Mesodermal cell (in vitro differentiated cells): ENCODE measurements around the gene MFSD11.

Experiments used
- H3K27ac ChIP-seq: 2 replicates; pipeline ENCODE4 v1.7.0; 2013; ENCODE audit warnings: mild to moderate bottlenecking, low read depth, low read length, moderate library complexity; ENCODE audit not compliant: severe bottlenecking
- H3K36me3 ChIP-seq: 2 replicates; pipeline ENCODE4 v1.7.1; 2013; ENCODE audit warnings: mild to moderate bottlenecking, low read length, moderate library complexity; ENCODE audit not compliant: control insufficient read depth, insufficient read depth
- H3K4me1 ChIP-seq: one replicate; pipeline ENCODE4 v1.7.1; 2013; ENCODE audit warnings: mild to moderate bottlenecking, low read length; ENCODE audit not compliant: insufficient read depth, control insufficient read depth, poor library complexity, severe bottlenecking
- H3K4me3 ChIP-seq: 2 replicates; pipeline ENCODE4 v1.7.0; 2013; ENCODE audit warnings: low read length, control low read depth, mild to moderate bottlenecking; ENCODE audit not compliant: insufficient read depth, poor library complexity, severe bottlenecking; ENCODE audit errors: extremely low read depth
- H3K9me3 ChIP-seq: 2 replicates; pipeline ENCODE4 v1.7.1; 2013; ENCODE audit warnings: mild to moderate bottlenecking, low read length, moderate library complexity; ENCODE audit not compliant: control insufficient read depth
- WGBS, 2 experiments: methylation state at CpG; one replicate each; pipeline ENCODE4 v1.1.5; 2013; ENCODE audit warnings: missing lambda C conversion rate in 2 of 2; ENCODE audit not compliant: insufficient coverage in 2 of 2; 5-methylcytosine and 5-hydroxymethylcytosine counted together

The MFSD11 gene

DNA sequence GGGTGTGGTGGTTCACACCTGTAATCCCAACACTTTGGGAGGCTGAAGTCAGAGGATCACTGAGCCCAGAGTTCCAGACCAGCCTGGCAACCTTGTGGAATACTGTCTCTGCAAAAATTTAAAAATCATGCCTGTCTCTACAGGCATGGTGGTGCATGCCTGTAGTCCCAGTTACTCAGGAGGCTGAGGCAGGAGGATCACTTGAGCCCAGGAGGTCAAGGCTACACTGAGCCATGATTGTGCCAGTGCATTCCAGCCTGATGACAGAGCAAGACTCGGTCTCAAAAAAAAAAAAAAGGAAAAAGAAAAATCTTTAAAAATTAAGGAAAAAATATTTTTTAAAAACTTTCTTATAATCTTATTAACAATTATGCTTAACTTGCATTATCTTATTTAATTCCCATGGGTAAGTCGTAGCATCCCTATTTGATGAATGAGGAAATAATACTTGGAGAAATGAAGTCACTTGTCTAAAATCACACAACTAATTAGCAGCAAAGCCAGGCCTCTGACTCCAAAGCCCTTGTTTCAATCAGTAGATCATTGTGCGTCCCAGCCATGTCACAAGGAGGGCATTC lies 13.6 kb downstream of the MFSD11 start:
- Histone ChIP-seq H3K4me1 (peaks cover 6% of the 10 kb centered on the region), H3K36me3 (peaks cover 60% of the 10 kb centered on the region), H3K27ac (no peak overlapping the region), H3K4me3 (no peak overlapping the region), H3K9me3 (peaks cover 2% of the 10 kb centered on the region)
- no CpG with 5 or more reads among the region's 3 CpGs for WGBS, 2 experiments

DNA sequence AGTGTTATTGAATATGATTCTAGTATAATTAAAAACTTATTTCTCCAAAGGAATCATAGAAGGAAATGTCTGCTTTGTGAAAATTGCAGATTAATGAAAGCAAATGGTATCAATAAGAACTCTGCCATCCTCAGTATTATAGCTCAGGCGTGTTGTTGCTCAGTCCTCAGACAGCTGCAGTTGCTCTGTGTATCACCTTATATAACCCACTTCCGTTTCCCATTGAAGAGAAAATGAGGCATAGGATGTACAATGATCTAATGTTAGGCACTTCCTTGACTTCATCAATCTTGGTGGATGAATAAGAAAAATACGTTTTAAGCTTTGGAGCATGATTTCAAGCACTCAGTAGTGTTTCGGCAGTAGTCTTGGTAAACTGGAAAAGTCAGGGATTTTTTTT lies 14.1 kb downstream of the MFSD11 start:
- WGBS, 2 experiments = 85 to 89% methylated on average over 2 of the region's 4 CpGs
- peaks cover 60% of the 10 kb centered on the region for H3K36me3 ChIP-seq
- H3K4me1 ChIP-seq = peaks cover 6% of the 10 kb centered on the region
- no peak overlapping the region for H3K27ac ChIP-seq
- no peaks in the 10 kb centered on the region for H3K9me3 ChIP-seq
- no peak overlapping the region for H3K4me3 ChIP-seq

DNA sequence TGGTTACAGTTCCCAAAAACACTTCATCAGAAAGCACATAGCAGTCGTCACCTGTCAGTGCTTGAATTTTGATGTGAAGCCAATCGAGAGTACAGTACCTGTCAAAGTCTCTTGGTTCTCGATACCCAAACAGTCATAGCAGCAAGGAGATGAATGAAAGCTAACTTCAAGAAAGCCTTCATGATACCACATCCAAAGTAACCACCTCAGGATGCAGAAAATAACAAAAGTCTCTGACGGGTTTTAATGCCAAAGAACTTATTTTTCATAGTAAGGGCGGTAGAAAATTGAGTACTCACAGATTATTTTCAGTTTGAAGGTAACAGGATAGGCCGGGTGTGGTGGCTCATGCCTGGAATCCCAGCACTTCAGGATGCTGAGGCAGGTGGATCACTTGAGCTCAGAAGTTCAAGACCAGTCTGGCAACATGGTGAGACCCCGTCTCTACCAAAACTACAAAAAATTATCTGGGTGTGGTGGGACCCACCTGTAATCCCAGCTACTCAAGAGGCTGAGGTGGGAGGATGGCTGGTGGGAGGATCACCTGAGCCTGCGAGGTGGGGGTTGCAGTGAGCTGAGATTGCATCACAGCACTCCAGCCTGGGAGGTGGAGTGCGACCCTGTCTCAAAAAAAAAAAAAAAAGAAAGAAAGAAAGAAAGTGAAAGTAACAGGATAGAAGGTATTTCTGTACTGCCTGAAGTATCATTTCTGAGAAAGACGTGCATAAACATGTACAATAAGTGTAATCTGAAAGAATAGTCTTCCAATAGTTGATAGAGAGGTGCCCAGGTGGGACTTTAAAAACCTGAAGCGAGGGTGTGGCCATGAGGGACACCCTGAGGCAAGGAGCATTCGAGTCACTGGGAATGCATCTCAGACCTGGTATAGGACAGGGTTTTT lies 15.4 kb downstream of the MFSD11 start:
- Histone ChIP-seq H3K9me3 (no peaks in the 10 kb centered on the region), H3K4me3 (no peak overlapping the region), H3K27ac (no peak overlapping the region), H3K4me1 (no peaks in the 10 kb centered on the region), H3K36me3 (peaks cover 63% of the 10 kb centered on the region)
- WGBS, 2 experiments = 90 to 96% methylated on average over 9 to 10 of the region's 12 CpGs

DNA sequence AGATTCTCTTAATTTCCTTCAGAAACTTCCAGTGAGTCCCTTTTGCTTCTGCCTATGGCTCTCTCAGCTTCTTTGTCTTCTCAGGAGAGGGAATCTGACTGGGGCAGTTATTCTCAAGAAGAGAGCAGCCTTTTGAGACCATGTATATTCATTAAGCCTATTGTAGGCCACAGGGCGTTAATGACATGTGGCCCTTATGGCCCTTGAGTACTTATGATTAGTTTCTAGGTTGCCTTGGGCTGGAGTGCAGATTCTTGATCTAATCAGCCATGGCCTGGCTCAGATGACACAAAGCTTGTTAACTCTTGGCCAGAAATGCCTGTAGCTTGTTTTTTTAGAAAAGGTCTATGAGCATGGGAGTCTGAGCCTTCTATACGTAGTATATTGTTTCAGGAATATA lies 17.4 kb downstream of the MFSD11 start:
- H3K4me1 ChIP-seq = no peaks in the 10 kb centered on the region
- peaks cover 67% of the 10 kb centered on the region for H3K36me3 ChIP-seq
- no peak overlapping the region for H3K4me3 ChIP-seq
- WGBS, 2 experiments = 92 to 100% methylated on average over 1 of the region's 2 CpGs
- H3K9me3 ChIP-seq = no peaks in the 10 kb centered on the region
- no peak overlapping the region for H3K27ac ChIP-seq

DNA sequence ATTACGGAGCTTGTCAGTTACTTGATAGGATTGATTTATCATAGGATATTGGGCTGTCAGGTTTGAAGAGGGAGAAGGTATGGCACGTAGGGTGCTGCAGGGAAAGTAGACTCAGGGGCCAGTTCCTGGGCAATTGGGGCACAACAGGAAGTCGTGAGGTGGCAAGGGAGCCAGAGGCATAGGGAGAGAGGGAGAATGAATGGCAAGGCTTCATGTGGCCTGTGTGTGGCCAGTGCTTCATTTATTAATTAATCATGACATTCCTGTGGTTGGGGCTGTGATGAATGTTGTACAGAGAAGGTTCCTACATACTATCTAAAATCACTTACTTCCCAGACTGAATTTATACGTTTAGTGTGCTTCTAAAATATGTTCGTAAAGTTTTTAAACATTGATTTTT lies 19.3 kb downstream of the MFSD11 start:
- WGBS, 2 experiments = 93 to 98% methylated on average over 3 of the region's 5 CpGs

DNA sequence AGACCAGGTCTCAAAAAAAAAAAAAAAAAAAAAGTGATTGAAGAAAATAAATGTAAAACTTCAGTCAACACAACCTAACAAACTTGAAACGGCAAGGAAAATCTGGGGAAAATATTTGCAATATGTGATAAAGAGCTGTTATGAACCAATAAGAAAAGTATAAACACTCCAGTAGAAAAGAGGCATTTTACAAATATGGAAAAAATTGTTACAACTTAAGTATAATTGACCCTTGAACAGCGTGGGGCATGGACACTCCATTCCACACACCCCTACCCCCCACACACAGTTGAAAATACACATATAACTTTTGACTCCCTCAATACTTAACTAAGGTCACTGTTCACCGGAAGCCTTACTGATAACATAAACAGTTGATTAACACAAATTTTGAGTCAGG lies 20.7 kb downstream of the MFSD11 start:
- WGBS, 2 experiments = 100% methylated on average over 1 of the region's 3 CpGs
- no peak overlapping the region for H3K27ac ChIP-seq

More for the DNA sequence above, 19.3 kb downstream of the MFSD11 start:
- H3K9me3 ChIP-seq = no peaks in the 10 kb centered on the region
- no peak overlapping the region for H3K4me3 ChIP-seq
- H3K4me1 ChIP-seq = no peaks in the 10 kb centered on the region
- H3K36me3 ChIP-seq = peaks cover 64% of the 10 kb centered on the region
- H3K27ac ChIP-seq = no peak overlapping the region

DNA sequence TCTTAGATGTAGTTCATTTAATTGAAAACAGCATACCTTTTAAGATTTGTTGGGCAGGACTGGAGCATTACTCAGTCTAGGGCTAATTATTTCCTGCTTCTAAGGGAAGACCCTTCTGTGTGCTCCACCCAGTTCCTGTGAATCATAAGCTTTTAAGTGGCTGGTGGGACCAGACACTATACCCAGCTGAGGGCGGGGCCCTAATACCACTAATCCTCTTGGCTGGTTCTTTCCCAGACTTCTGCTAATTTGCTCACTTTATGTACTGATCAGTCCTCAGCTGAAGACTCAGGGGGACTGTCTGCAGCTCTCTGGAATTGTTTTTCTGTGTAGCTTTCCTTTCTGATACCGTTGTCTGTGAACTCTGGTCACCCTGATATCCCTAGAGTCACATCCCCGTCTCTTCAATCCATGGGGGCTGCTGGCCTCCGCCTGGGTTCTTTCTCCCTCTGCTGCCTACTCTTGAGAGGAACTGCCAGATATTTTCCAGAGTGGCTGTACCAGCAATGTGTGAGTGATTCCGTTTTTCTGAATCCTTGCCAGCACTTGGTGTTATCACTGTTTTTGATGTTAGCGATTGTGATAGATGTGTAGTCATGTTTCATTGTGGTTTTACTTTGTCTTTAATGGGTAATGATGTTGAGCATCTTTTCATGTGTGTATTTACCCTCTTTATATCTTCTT lies 35.1 kb downstream of the MFSD11 start:
- Histone ChIP-seq H3K4me1 (peaks cover 10% of the 10 kb centered on the region), H3K27ac (peak overlapping the region; percentile 90), H3K9me3 (no peaks in the 10 kb centered on the region), H3K36me3 (peaks cover 58% of the 10 kb centered on the region), H3K4me3 (no peak overlapping the region)
- WGBS, 2 experiments = 91 to 98% methylated on average over 4 to 5 of the region's 6 CpGs

More for the DNA sequence above, 20.7 kb downstream of the MFSD11 start:
- Histone ChIP-seq H3K4me1 (peaks cover 4% of the 10 kb centered on the region), H3K36me3 (peaks cover 55% of the 10 kb centered on the region), H3K4me3 (no peak overlapping the region), H3K9me3 (no peaks in the 10 kb centered on the region)

DNA sequence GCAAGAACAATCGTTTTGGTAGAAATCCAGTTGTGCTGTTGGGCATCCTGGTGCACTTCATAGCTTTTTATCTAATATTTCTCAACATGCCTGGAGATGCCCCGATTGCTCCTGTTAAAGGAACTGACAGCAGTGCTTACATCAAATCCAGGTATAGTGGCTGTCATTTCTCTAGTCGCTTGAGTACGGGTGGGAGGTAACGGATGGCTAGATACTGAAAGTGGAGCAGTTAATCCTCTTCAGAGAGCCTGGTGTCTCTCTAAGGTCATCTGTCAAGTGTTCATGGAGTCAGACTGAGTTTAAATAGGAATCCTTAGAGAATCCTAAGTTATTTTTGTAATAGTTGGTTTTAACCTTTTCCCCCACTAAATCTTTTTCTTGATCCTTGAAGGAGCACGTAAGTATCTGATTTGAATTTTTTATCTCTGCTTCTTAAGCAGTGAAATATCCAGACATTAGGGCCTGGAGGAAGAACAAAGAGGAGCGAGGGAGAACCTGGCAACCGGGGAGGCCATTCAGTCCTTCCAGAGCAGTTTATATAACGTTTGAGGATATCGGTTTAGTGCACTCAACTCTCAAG lies 37.2 kb downstream of the MFSD11 start:
- Histone ChIP-seq H3K36me3 (peaks cover 64% of the 10 kb centered on the region), H3K4me1 (peaks cover 10% of the 10 kb centered on the region)

DNA sequence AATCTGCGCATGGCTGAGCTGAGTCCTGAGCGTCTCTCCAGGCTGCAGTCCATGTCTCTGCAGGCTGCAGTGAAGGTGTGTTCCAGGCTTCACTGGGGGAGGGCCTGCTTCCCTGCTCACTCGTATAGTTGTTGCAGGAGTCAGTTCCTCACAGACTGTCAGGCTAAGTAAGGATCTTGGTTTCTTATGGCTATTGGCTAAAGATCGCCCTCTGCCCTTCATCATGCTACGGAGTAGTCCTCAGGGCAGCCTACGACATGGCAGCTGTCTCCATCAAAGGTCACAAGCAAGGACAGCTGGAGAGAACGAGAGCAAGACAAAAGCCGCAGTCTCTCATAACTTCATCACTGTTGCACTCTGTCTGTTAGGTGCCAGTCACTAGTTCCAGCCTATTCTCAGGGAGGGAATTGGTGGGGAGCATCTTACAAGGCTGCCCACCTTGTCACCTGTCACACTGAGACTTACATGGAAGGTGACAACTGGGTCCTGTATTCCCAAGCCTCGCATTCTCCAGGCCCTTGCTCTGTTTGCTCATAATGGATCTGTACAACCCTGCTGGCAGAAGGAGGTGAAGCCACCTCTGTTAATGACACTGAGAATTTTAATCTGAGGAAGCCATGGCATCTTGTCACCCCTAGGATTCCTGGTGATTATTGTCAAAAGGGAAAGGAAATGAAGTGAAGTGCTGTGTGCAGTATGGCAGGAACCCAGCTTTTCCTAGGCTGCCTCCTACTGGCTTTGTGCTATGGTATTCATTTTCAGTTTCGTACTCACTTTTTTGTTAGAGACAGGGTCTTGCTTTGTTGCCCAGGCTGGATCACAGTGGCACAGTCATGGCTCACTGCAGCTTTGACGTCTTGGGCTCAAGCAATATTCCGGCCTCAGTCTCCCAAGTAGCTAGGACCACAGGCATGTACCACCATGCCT lies 43.4 kb downstream of the MFSD11 start:
- no peak overlapping the region for H3K4me3 ChIP-seq
- WGBS, 2 experiments = 83 to 85% methylated on average over 10 to 11 of the region's 12 CpGs
- no peaks in the 10 kb centered on the region for H3K9me3 ChIP-seq
- peaks cover 44% of the 10 kb centered on the region for H3K36me3 ChIP-seq
- H3K4me1 ChIP-seq = no peaks in the 10 kb centered on the region
- no peak overlapping the region for H3K27ac ChIP-seq

More for the DNA sequence above, 37.2 kb downstream of the MFSD11 start:
- Histone ChIP-seq H3K27ac (no peak overlapping the region), H3K4me3 (no peak overlapping the region), H3K9me3 (no peaks in the 10 kb centered on the region)
- 99 to 100% methylated on average over 7 to 10 of the region's 10 CpGs for WGBS, 2 experiments

DNA sequence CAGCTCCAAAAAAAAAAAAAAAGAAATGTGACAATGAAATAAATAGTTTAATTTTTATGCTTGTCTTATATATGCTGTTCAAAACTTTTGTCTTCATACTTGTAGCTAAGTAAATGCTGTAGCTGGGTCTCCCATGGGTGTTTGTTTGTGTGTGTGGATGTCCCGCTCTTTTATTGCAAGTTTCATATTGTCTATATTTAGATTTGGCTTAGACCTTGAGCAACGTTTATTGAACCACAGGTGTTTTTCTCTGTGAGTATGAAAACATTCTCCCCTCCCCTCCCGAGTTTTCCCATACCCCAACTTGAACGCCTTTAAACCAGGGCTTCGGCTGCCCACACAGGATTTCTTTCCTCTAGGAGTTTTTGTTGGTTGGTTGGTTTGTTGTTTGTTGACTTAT lies 45.2 kb downstream of the MFSD11 start:
- peaks cover 8% of the 10 kb centered on the region for H3K4me1 ChIP-seq
- no peaks in the 10 kb centered on the region for H3K9me3 ChIP-seq
- no peak overlapping the region for H3K4me3 ChIP-seq
- no peak overlapping the region for H3K27ac ChIP-seq
- WGBS, 2 experiments = no CpG with 5 or more reads among the region's 5 CpGs
- peaks cover 30% of the 10 kb centered on the region for H3K36me3 ChIP-seq
